Prostate gland (tissue), 2 donors: ENCODE results near the gene VAV3.

Experiments used
- POLR2A ChIP-seq: fragments of 450-650 bp; IDR thresholded peaks from one replicate; pipeline ENCODE4 v1.6.1; 2016; ENCODE audit warnings: antibody characterized with exemption, mild to moderate bottlenecking
- POLR2AphosphoS5 ChIP-seq: sonication (generic); formaldehyde crosslinking; IDR thresholded peaks from one replicate; pipeline ENCODE4 v1.6.1; 2017; ENCODE audit warnings: antibody characterized with exemption
- TF ChIP-seq, protein P1 (sequence below), 4 experiments: fragments of 200-600 bp in 2 of 4; fragments of 450-650 bp in 2 of 4; sonication (generic) in 2 of 4; IDR thresholded peaks; 1 replicate in 3 of 4; 2 replicates in 1 of 4; pipeline ENCODE4 v1.5.1; 2016 to 2019; ENCODE audit warnings: antibody characterized with exemption in 4 of 4, mild to moderate bottlenecking in 2 of 4, moderate library complexity in 2 of 4

GRCh38 chr1:107626073-107626796, 338.7 kb downstream of the VAV3 start:
- TF ChIP-seq, protein P1, sequence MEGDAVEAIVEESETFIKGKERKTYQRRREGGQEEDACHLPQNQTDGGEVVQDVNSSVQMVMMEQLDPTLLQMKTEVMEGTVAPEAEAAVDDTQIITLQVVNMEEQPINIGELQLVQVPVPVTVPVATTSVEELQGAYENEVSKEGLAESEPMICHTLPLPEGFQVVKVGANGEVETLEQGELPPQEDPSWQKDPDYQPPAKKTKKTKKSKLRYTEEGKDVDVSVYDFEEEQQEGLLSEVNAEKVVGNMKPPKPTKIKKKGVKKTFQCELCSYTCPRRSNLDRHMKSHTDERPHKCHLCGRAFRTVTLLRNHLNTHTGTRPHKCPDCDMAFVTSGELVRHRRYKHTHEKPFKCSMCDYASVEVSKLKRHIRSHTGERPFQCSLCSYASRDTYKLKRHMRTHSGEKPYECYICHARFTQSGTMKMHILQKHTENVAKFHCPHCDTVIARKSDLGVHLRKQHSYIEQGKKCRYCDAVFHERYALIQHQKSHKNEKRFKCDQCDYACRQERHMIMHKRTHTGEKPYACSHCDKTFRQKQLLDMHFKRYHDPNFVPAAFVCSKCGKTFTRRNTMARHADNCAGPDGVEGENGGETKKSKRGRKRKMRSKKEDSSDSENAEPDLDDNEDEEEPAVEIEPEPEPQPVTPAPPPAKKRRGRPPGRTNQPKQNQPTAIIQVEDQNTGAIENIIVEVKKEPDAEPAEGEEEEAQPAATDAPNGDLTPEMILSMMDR (IDR thresholded peaks at IDR 0.05), result no peak
- peak; percentile 65 for TF ChIP-seq POLR2AphosphoS5
- no peak for TF ChIP-seq POLR2A
